Smooth muscle cell (in vitro differentiated cells): Measurements from ENCODE around the gene CENPL. TPM values are rescaled to one million over a fixed set of nuclear protein-coding genes. Genes with fewer than 3 reads are reported as not detected.
"Not testable (repeated sequence)": the region's sequence is repeated elsewhere in the genome, so short reads cannot be mapped to it uniquely, and the experiment has no call there.

Experiments used
- DNase-seq: peaks from one replicate; lab custom pipeline; 2025; ENCODE audit not compliant: unreplicated experiment; lab: John Stamatoyannopoulos, UW
- H2AFZ ChIP-seq: fragments of 200-600 bp; sonication (generic); 2 replicates; pipeline ENCODE4 v1.6.0; 2016; ENCODE audit warnings: antibody characterized with exemption, low read depth, mild to moderate bottlenecking
- H3F3A ChIP-seq: fragments of 200-600 bp; sonication (generic); 2 replicates; pipeline ENCODE4 v1.6.0; 2017; ENCODE audit warnings: antibody characterized with exemption, low read depth
- H3K27ac ChIP-seq: fragments of 200-600 bp; sonication (generic); 2 replicates; pipeline ENCODE4 v1.5.1; 2016; ENCODE audit warnings: low read depth, mild to moderate bottlenecking
- H3K27me3 ChIP-seq: fragments of 200-600 bp; sonication (generic); 2 replicates; pipeline ENCODE4 v1.6.1; 2016; ENCODE audit warnings: low read depth, mild to moderate bottlenecking
- H3K36me3 ChIP-seq: fragments of 200-600 bp; sonication (generic); 2 replicates; pipeline ENCODE4 v1.5.1; 2016; ENCODE audit warnings: low read depth
- H3K4me1 ChIP-seq: fragments of 200-600 bp; sonication (generic); 2 replicates; pipeline ENCODE4 v1.5.1; 2016; ENCODE audit warnings: low read depth
- H3K4me2 ChIP-seq: fragments of 200-600 bp; sonication (generic); 2 replicates; pipeline ENCODE4 v1.6.0; 2016; ENCODE audit warnings: mild to moderate bottlenecking
- H3K4me3 ChIP-seq: fragments of 200-600 bp; sonication (generic); 2 replicates; pipeline ENCODE4 v1.5.1; 2016; ENCODE audit warnings: mild to moderate bottlenecking
- H3K79me2 ChIP-seq: fragments of 200-600 bp; sonication (generic); 2 replicates; pipeline ENCODE4 v1.6.0; 2016; ENCODE audit warnings: low read depth, mild to moderate bottlenecking
- H3K9ac ChIP-seq: fragments of 200-600 bp; sonication (generic); 2 replicates; pipeline ENCODE4 v1.6.0; 2016; ENCODE audit warnings: low read depth
- H3K9me3 ChIP-seq: fragments of 200-600 bp; sonication (generic); replicated peaks from 2 replicates; pipeline ENCODE4 v1.5.1; 2016; ENCODE audit warnings: low read depth
- H4K20me1 ChIP-seq: fragments of 200-600 bp; sonication (generic); 2 replicates; pipeline ENCODE4 v1.6.0; 2016; ENCODE audit warnings: low read depth
- CTCF ChIP-seq: fragments of 200-600 bp; sonication (generic); IDR thresholded peaks from 2 replicates; pipeline ENCODE4 v1.5.1; 2017; ENCODE audit warnings: borderline replicate concordance, mild to moderate bottlenecking, antibody characterized with exemption; ENCODE audit not compliant: insufficient read depth, poor library complexity, severe bottlenecking
- WGBS: methylation state at CpG from one replicate; pipeline ENCODE4 v1.1.7; 2016; ENCODE audit warnings: low lambda C conversion rate; 5-methylcytosine and 5-hydroxymethylcytosine counted together
- polyA plus RNA-seq: library from polyadenylated mRNA; unstranded; fragments of >200 nt; fragmentation: Nextera tagmentation; extraction: Ambion mirVana; gene quantifications from 2 replicates; pipeline ENCODE4 v1.2.1, GENCODE V29; 2016
- total RNA-seq: library from RNA; depleted of rRNA; stranded (reverse); fragments of >200 nt; gene quantifications from 2 replicates; pipeline ENCODE4 v1.2.3, GENCODE V29; 2014

CENPL gene
- total and polyA plus RNA-seq, 2 experiments from 2014 or later, result 6.1 to 14.6 TPM

DNA sequence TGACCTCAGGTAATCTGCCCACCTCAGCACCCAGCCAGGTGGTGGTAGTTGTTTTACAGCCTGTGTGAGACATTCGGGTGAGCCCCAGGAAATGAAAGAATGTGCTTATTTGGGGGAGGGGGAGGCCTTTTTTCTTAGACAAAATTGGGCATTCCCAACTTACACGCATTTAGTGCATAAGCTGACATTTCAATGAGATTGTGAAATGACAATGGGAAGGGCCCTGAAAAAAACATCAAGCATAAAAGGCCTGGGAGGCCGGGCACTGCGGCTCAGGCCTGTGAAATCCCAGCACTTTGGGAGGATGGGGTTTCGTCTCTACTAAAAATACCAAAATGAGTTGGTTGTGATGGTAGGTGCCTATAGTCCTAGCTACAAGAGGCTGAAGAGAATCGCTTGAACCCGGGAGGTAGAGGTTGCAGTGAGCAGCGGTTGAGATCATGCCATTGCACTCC is 38.1 kb upstream of the CENPL start:
- Histone ChIP-seq H3K36me3 (peaks cover 28% of the 10 kb centered on the region), H3F3A (peaks cover 44% of the 10 kb centered on the region), H3K4me3 (no peak overlapping the region), H3K79me2 (peaks cover 28% of the 10 kb centered on the region), H2AFZ (no peak overlapping the region), H3K4me1 (peaks cover 27% of the 10 kb centered on the region), H3K4me2 (no peak overlapping the region), H3K27me3 (no peaks in the 10 kb centered on the region), H3K27ac (peak overlapping the region; percentile 5), H3K9me3 (no peaks in the 10 kb centered on the region), H3K9ac (no peak overlapping the region), H4K20me1 (peaks cover 51% of the 10 kb centered on the region)
- DNase-seq, result no peak
- 67% methylated on average over 8 of the region's 8 CpGs for WGBS
- TF ChIP-seq CTCF, result no peak

DNA sequence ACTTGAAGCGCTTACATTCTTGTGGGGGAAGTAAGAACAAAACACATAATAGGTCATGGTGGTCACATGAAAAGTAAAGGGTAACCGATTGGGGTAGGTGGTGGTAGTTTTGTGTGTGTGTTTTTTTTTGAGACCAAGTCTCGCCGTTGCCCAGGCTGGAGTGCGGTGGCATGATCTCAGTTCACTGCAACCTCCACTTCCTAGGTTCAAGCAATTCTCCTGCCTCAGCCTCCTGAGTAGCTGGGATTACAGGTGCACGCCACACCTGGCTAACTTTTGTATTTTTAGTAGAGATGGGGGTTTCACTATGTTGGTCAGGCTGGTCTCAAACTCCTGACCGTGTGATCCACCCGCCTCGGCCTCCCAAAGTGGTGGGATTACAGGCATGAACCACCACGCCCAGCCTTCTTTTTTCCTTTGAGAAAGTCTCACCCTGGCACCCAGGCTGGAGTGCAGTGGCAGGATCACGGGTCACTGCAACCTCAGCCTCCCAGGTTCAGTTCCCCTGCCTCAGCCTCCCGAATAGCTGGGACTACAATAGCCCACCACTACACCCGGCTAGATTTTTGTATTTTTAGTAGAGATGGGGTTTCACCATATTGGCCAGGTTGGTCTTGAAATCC is 37.6 kb upstream of the CENPL start:
- not testable (repeated sequence) for H3K27me3 ChIP-seq, H3K4me3 ChIP-seq, DNase-seq, H3K9ac ChIP-seq, H3K9me3 ChIP-seq, H3K4me2 ChIP-seq, H2AFZ ChIP-seq
- peaks cover 47% of the 10 kb centered on the region for H4K20me1 ChIP-seq
- H3K79me2 ChIP-seq, result peaks cover 23% of the 10 kb centered on the region
- peaks cover 27% of the 10 kb centered on the region for H3K4me1 ChIP-seq
- H3K27ac ChIP-seq, result peak overlapping the region; percentile 7
- peaks cover 28% of the 10 kb centered on the region for H3K36me3 ChIP-seq
- 76% methylated on average over 13 of the region's 13 CpGs for WGBS
- peaks cover 47% of the 10 kb centered on the region for H3F3A ChIP-seq

- Histone ChIP-seq H3K4me2 (no peak overlapping the region), H3K27me3 (no peaks in the 10 kb centered on the region), H3K36me3 (peaks cover 28% of the 10 kb centered on the region), H3K9me3 (no peaks in the 10 kb centered on the region), H3F3A (peaks cover 46% of the 10 kb centered on the region), H3K79me2 (peaks cover 18% of the 10 kb centered on the region), H3K4me1 (peaks cover 23% of the 10 kb centered on the region), H3K9ac (no peak overlapping the region), H2AFZ (no peak overlapping the region), H4K20me1 (peaks cover 42% of the 10 kb centered on the region), H3K27ac (peak overlapping the region; percentile 7), H3K4me3 (no peak overlapping the region)
- DNase-seq, result no peak
- 92% methylated on average over 7 of the region's 7 CpGs for WGBS
- no peak for TF ChIP-seq CTCF
Measured at GRCh38 chr1:173861731-173862145, 37.1 kb upstream of the CENPL start.

DNA sequence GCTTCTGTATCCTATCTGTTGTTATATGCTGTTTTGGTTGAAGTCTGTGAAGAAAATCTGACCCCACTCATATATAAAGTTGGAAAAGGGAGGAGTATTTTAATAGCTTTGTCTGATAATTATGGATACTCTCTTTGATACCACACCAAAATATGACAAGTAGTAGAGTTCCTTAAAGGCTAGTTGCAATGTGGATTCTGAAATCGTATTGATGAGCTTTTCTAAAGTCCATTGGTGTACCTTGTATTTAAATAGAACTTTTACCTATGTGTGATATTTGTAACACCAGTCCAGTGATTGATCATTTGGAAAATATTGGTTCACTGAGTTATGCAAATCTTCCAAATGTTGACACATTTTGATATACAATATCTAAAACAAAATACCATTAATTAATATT is 35.4 kb upstream of the CENPL start:
- H3K79me2 ChIP-seq, result peaks cover 1% of the 10 kb centered on the region
- H3K4me3 ChIP-seq, result no peak overlapping the region
- peaks cover 22% of the 10 kb centered on the region for H3K36me3 ChIP-seq
- 100% methylated on average over 1 of the region's 1 CpG for whole genome bisulfite sequencing
- DNase-seq, result no peak
- H3K27me3 ChIP-seq, result no peaks in the 10 kb centered on the region
- peaks cover 30% of the 10 kb centered on the region for H3F3A ChIP-seq
- H4K20me1 ChIP-seq, result peaks cover 25% of the 10 kb centered on the region
- H2AFZ ChIP-seq, result no peak overlapping the region
- no peak for TF ChIP-seq CTCF
- peaks cover 6% of the 10 kb centered on the region for H3K4me1 ChIP-seq
- H3K27ac ChIP-seq, result no peak overlapping the region
- H3K9me3 ChIP-seq, result no peaks in the 10 kb centered on the region
- no peak overlapping the region for H3K4me2 ChIP-seq
- H3K9ac ChIP-seq, result no peak overlapping the region

- not testable (repeated sequence) for DNase-seq, H2AFZ ChIP-seq, H3K9ac ChIP-seq, H3K4me2 ChIP-seq, H3K27ac ChIP-seq, H3K79me2 ChIP-seq, H3K9me3 ChIP-seq, H3K4me3 ChIP-seq, H3K4me1 ChIP-seq, H3K27me3 ChIP-seq
- Histone ChIP-seq H4K20me1 (peaks cover 20% of the 10 kb centered on the region), H3F3A (peaks cover 25% of the 10 kb centered on the region), H3K36me3 (peaks cover 19% of the 10 kb centered on the region)
- WGBS, result 96% methylated on average over 5 of the region's 5 CpGs
Measured at GRCh38 chr1:173859547-173859946, 34.9 kb upstream of the CENPL start.
